Esophagus mucosa (tissue), 1 donor: ENCODE measurements around the gene CC2D1A. TPM values are rescaled to one million over a fixed set of nuclear protein-coding genes. Genes with fewer than 3 reads are reported as not detected.

Experiments
- ATAC-seq: fragments of 200-7000 bp; cut with Tn5 transposase; one replicate; pipeline ENCODE4 v1.9.1; 2020
- total RNA-seq: library from RNA; stranded (reverse); gene quantifications from one replicate; pipeline ENCODE4 v1.2.4, GENCODE V29; 2023
- donor health status: DM: yes; HTN: yes; CAD: no.

CC2D1A gene
- total RNA-seq, 1 donor from 2014 or later: 29.7 TPM

GRCh38 chr19:13877303-13877702 lies 28.7 kb upstream of the CC2D1A start:
- no peak for ATAC-seq

- ATAC-seq: peak; percentile 93
Measured at GRCh38 chr19:13880059-13881043, 25.6 kb upstream of the CC2D1A start.

- ATAC-seq: no peak
Measured at GRCh38 chr19:13881251-13881691, 24.7 kb upstream of the CC2D1A start.

- ATAC-seq: no peak
Measured at GRCh38 chr19:13881692-13882418, 24.1 kb upstream of the CC2D1A start.

GRCh38 chr19:13882419-13882795 lies 23.6 kb upstream of the CC2D1A start:
- no peak for ATAC-seq

- ATAC-seq: peak; percentile 20
Measured at GRCh38 chr19:13882836-13883235, 23.2 kb upstream of the CC2D1A start.

GRCh38 chr19:13883516-13884064 lies 22.4 kb upstream of the CC2D1A start:
- ATAC-seq: no peak

- ATAC-seq: peak; percentile 62
Measured at GRCh38 chr19:13884726-13885591, 21.0 kb upstream of the CC2D1A start.

- ATAC-seq: no peak
Measured at GRCh38 chr19:13885826-13886365, 20.1 kb upstream of the CC2D1A start.

- peak; percentile 48 for ATAC-seq
Measured at GRCh38 chr19:13887018-13887436, 19.0 kb upstream of the CC2D1A start.

- ATAC-seq: peak; percentile 50
Measured at GRCh38 chr19:13887517-13887916, 18.5 kb upstream of the CC2D1A start.

GRCh38 chr19:13888281-13888680 lies 17.7 kb upstream of the CC2D1A start:
- ATAC-seq: peak; percentile 77

- ATAC-seq: no peak
Measured at GRCh38 chr19:13890136-13890535, 15.9 kb upstream of the CC2D1A start.

- ATAC-seq: no peak
Measured at GRCh38 chr19:13892870-13893269, 13.1 kb upstream of the CC2D1A start.

- ATAC-seq: no peak
Measured at GRCh38 chr19:13894552-13894951, 11.4 kb upstream of the CC2D1A start.

- ATAC-seq: no peak
Measured at GRCh38 chr19:13896227-13896626, 9.8 kb upstream of the CC2D1A start.

- ATAC-seq: no peak
Measured at GRCh38 chr19:13899393-13899792, 6.6 kb upstream of the CC2D1A start.

- no peak for ATAC-seq
Measured at GRCh38 chr19:13899912-13900584, 6.0 kb upstream of the CC2D1A start.

GRCh38 chr19:13902993-13903555 lies 2.9 kb upstream of the CC2D1A start:
- no peak for ATAC-seq

GRCh38 chr19:13906521-13906904 lies 512 bp downstream of the CC2D1A start:
- peak; percentile 83 for ATAC-seq

GRCh38 chr19:13906910-13907309 lies 909 bp downstream of the CC2D1A start:
- no peak for ATAC-seq
